ENCODE measurements around the gene CDHR3. TPM values are rescaled to one million over a fixed set of nuclear protein-coding genes. Genes with fewer than 3 reads are reported as not detected.

The CDHR3 gene
- total and polyA plus RNA-seq, 2 donors (not counting 3 experiments of a cell fraction or from before 2014, with no cell fraction given): 0.46 to 2.3 TPM

- H3K4me1 ChIP-seq (ENCODE audit: control insufficient read depth, extremely low read depth, insufficient read depth, low read length): no peaks in the 10 kb centered on the region
- H3K9me1 ChIP-seq (replicated peaks; ENCODE audit: control insufficient read depth, extremely low read depth, insufficient read depth, low read length): no peaks in the 10 kb centered on the region
- no peak for TF ChIP-seq MYC (IDR thresholded peaks at IDR 0.05; ENCODE audit: low read depth, low read length)
- no peak for TF ChIP-seq POLR2A (IDR thresholded peaks at IDR 0.05; ENCODE audit: low read depth, low read length)
- no peak for TF ChIP-seq FOS (IDR thresholded peaks at IDR 0.05; ENCODE audit: borderline replicate concordance, insufficient read depth, low read length)
- TF ChIP-seq JUN (IDR thresholded peaks at IDR 0.05; ENCODE audit: borderline replicate concordance, insufficient read depth, insufficient read length, low read depth): no peak
- dilution Hi-C loops (cut with MboI; ENCODE audit: extremely low pct_ligation_motif_present, low sequenced_read_pairs) (loop anchor here (25.0 kb wide), 1 partner anchor 110 kb away; no protein-coding TSS in a partner anchor), intact Hi-C loops (cut with micrococcal nuclease) (no loop called here)
- H3K9me3 ChIP-seq (replicated peaks; ENCODE audit: control insufficient read depth, insufficient read depth, low read length): no peaks in the 10 kb centered on the region
- FAIRE-seq: no peak
- no peaks in the 10 kb centered on the region for H3K79me2 ChIP-seq (ENCODE audit: control insufficient read depth, insufficient read depth, low read length)
- BruUV-seq (replicated peaks): no TSS peak
- H3K27me3 ChIP-seq (ENCODE audit: control insufficient read depth in 2 of 2, insufficient read depth in 2 of 2, low read length in 2 of 2): peaks cover 9 to 15% of the 10 kb centered on the region in 2 experiments
- no peak overlapping the region for H3K4me2 ChIP-seq (ENCODE audit: insufficient read depth, low read length)
- POLR2A ChIA-PET: no interaction called here
- H3K4me3 ChIP-seq (replicated peaks in 1 of 3; ENCODE audit: insufficient read depth in 1 of 3, low read depth in 1 of 3, low read length in 3 of 3): no peak overlapping the region
- no peaks in the 10 kb centered on the region for H4K20me1 ChIP-seq (replicated peaks; ENCODE audit: control insufficient read depth, extremely low read depth, insufficient read depth, low read length)
- no peak overlapping the region for H3K27ac ChIP-seq (ENCODE audit: insufficient read depth, low read depth, low read length)
- no peak for DNase-seq (ENCODE audit: low read depth, low spot score)
- no peak overlapping the region for H2AFZ ChIP-seq (ENCODE audit: low read depth, low read length)
- no peak overlapping the region for H3K9ac ChIP-seq (replicated peaks; ENCODE audit: extremely low read depth, insufficient read depth, low read length)
- no peaks in the 10 kb centered on the region for H3K36me3 ChIP-seq (ENCODE audit: control insufficient read depth in 2 of 2, extremely low read depth in 1 of 2, insufficient read depth in 2 of 2, low read length in 2 of 2)
- CTCF ChIA-PET: interaction anchor here (3.1 kb wide), 1 partner anchor 102 kb away, joined by 25 read pairs; no protein-coding TSS in a partner anchor
Measured at GRCh38 chr7:106052681-106053080, 89.6 kb downstream of the CDHR3 start.

DNA sequence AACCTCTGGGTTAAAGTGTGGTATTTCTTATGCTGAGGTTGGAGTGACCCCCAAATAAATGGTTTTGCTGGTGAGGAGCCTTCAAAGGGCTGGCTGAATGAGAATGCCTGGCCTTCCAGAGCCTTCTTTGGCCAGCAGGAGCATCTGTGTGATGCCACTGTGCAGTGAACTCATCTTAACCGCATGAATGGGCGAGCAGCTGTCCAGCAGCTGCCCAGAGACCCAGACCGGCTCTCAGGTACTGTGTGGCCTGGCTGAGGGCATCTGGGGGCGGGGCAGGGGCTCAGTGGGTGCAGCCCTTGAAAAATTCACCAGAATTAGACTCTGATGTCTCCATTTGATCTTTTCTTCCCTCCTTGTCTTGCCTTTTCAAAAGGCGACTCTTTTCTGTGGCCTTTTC lies 90.0 kb downstream of the CDHR3 start:
- no peaks in the 10 kb centered on the region for H3K79me2 ChIP-seq (ENCODE audit: control insufficient read depth, insufficient read depth, low read length)
- DNase-seq (ENCODE audit: low read depth, low spot score) (no peak), FAIRE-seq (no peak)
- H4K20me1 ChIP-seq (replicated peaks; ENCODE audit: control insufficient read depth, extremely low read depth, insufficient read depth, low read length): no peaks in the 10 kb centered on the region
- BruUV-seq (replicated peaks): no TSS peak
- H3K9ac ChIP-seq (replicated peaks; ENCODE audit: extremely low read depth, insufficient read depth, low read length): no peak overlapping the region
- CTCF ChIA-PET: interaction anchor here (0.6 kb wide), 1 partner anchor 101 kb away, joined by 3 read pairs; no protein-coding TSS in a partner anchor
- H3K36me3 ChIP-seq (ENCODE audit: control insufficient read depth in 2 of 2, extremely low read depth in 1 of 2, insufficient read depth in 2 of 2, low read length in 2 of 2): no peaks in the 10 kb centered on the region
- no peak overlapping the region for H3K4me2 ChIP-seq (ENCODE audit: insufficient read depth, low read length)
- intact Hi-C loops (cut with micrococcal nuclease): no loop called here
- dilution Hi-C loops (cut with MboI; ENCODE audit: extremely low pct_ligation_motif_present, low sequenced_read_pairs): loop anchor here (25.0 kb wide), 1 partner anchor 109 kb away; no protein-coding TSS in a partner anchor
- H3K4me3 ChIP-seq (replicated peaks in 1 of 3; ENCODE audit: insufficient read depth in 1 of 3, low read depth in 1 of 3, low read length in 3 of 3): no peak overlapping the region
- H2AFZ ChIP-seq (ENCODE audit: low read depth, low read length): no peak overlapping the region
- no peak for TF ChIP-seq EZH2 (IDR thresholded peaks at IDR 0.05; ENCODE audit: borderline replicate concordance, low read depth, low read length, severe bottlenecking)
- TF ChIP-seq CTCF (IDR thresholded peaks at IDR 0.05; ENCODE audit: extremely low read depth in 1 of 2, insufficient read depth in 1 of 2, low read depth in 1 of 2, low read length in 2 of 2): no peak
- no peak for TF ChIP-seq MYC (IDR thresholded peaks at IDR 0.05; ENCODE audit: low read depth, low read length)
- TF ChIP-seq, protein P1, sequence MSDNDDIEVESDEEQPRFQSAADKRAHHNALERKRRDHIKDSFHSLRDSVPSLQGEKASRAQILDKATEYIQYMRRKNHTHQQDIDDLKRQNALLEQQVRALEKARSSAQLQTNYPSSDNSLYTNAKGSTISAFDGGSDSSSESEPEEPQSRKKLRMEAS (IDR thresholded peaks at IDR 0.05; ENCODE audit: insufficient read depth, insufficient read length): no peak
- no peak for TF ChIP-seq POLR2AphosphoS5 (IDR thresholded peaks at IDR 0.05; ENCODE audit: insufficient read depth, low read depth, low read length)
- no peak for TF ChIP-seq GATA2 (IDR thresholded peaks at IDR 0.05; ENCODE audit: insufficient read depth, insufficient read length, low read depth, low read length)
- no peak for TF ChIP-seq POLR2A (IDR thresholded peaks at IDR 0.05; ENCODE audit: low read depth, low read length)
- TF ChIP-seq JUN (IDR thresholded peaks at IDR 0.05; ENCODE audit: borderline replicate concordance, insufficient read depth, insufficient read length, low read depth): no peak
- no peak for TF ChIP-seq FOS (IDR thresholded peaks at IDR 0.05; ENCODE audit: borderline replicate concordance, insufficient read depth, low read length)
- POLR2A ChIA-PET: no interaction called here
- H3K27me3 ChIP-seq (ENCODE audit: control insufficient read depth in 2 of 2, insufficient read depth in 2 of 2, low read length in 2 of 2): peaks cover 9 to 12% of the 10 kb centered on the region in 2 experiments
- no peaks in the 10 kb centered on the region for H3K9me3 ChIP-seq (replicated peaks; ENCODE audit: control insufficient read depth, insufficient read depth, low read length)
- H3K4me1 ChIP-seq (ENCODE audit: control insufficient read depth, extremely low read depth, insufficient read depth, low read length): no peaks in the 10 kb centered on the region
- no peak overlapping the region for H3K27ac ChIP-seq (ENCODE audit: insufficient read depth, low read depth, low read length)
- H3K9me1 ChIP-seq (replicated peaks; ENCODE audit: control insufficient read depth, extremely low read depth, insufficient read depth, low read length): no peaks in the 10 kb centered on the region

Measured in endothelial cell of umbilical vein (primary cell).